B cell (primary cell): Measurements from ENCODE around the gene CGB1.

Experiments used
- CTCF ChIP-seq: fragments of 200-600 bp; IDR thresholded peaks from one replicate; pipeline ENCODE4 v1.8.0; 2022; ENCODE audit warnings: antibody characterized with exemption, mild to moderate bottlenecking
- EZH2 ChIP-seq: IDR thresholded peaks from 2 replicates; pipeline ENCODE4 v1.6.1; 2012; ENCODE audit warnings: borderline replicate concordance, low read depth, mild to moderate bottlenecking, moderate library complexity, low read length; ENCODE audit not compliant: insufficient read depth, poor library complexity, severe bottlenecking

GRCh38 chr19:49059053-49059452 is 22.4 kb upstream of the CGB1 start:
- TF ChIP-seq CTCF (no peak), EZH2 (no peak)
